ENCODE data around the gene CNKSR2.

CNKSR2 gene

DNA sequence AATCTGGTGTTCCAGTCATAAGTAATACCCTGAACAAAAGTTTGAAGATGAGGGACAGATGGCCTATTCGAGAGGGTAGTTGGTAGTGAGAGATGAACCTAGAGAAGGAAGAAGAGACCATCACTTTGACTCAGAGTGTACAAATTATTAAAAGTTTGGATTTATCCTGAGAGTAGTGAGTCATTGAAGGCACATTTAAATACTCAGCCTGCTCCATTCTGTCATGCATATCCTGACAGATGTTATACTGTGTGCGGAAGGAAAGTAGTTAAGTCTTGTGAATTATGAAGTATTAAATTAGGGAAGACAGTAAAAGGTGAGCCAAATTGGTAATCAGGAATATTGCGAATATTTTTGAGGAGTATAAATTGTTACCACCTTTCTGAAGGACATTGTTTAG, 190.8 kb downstream of the CNKSR2 start:
- no peak for DNase-seq
- in situ Hi-C loops (cut with HindIII; ENCODE audit: low pct_ligation_motif_present, low pct_unique_long_range_greater_than_20kb, low sequenced_read_pairs) = no loop called here

DNA sequence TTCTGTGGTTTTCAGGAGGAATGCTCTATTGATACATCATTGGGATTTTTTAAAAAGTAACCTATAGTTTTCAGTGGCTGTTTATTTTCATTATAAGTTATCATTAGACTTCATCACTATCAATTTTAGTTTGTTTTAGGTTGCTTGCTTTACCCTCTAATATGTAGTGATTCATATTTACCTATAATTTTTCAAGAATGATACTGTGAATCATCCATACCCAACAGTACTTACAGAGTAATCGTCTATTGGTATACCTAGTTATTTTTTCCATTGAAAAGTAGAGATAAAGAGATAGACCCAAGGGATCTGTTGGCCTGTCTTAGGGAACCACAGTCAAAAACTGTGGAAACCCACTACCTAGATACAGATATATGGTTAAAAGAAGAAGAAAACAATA, 200.6 kb downstream of the CNKSR2 start:
- DNase-seq = no peak
- in situ Hi-C loops (cut with HindIII; ENCODE audit: low pct_ligation_motif_present, low pct_unique_long_range_greater_than_20kb, low sequenced_read_pairs) = no loop called here

DNA sequence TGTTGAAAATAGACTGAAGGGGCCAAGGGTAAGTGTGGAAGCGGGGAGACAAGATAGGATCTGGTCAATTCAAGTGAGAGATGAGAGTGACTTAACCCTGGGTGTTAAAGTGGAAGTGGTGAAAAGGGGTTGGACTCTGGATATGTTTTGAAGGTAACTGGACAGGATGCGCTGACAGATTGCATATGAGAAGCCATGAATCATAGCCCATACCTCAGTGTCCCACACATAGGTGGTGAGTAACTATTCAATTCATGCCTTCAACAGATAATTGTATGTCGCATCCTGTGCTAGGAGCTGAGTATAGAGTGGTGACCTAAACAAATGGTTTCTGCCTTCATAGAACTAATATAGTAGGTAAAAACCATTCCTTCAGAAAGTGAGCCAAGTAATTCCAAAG, 207.3 kb downstream of the CNKSR2 start:
- in situ Hi-C loops (cut with HindIII; ENCODE audit: low pct_ligation_motif_present, low pct_unique_long_range_greater_than_20kb, low sequenced_read_pairs) = no loop called here
- DNase-seq = no peak

- in situ Hi-C loops (cut with HindIII; ENCODE audit: low pct_ligation_motif_present, low pct_unique_long_range_greater_than_20kb, low sequenced_read_pairs) = no loop called here
- no peak for DNase-seq
Measured at GRCh38 chrX:21586001-21586400, 211.8 kb downstream of the CNKSR2 start.

- no peak for DNase-seq
- in situ Hi-C loops (cut with HindIII; ENCODE audit: low pct_ligation_motif_present, low pct_unique_long_range_greater_than_20kb, low sequenced_read_pairs) = no loop called here
Measured at GRCh38 chrX:21590012-21590776, 216.0 kb downstream of the CNKSR2 start.

- in situ Hi-C loops (cut with HindIII; ENCODE audit: low pct_ligation_motif_present, low pct_unique_long_range_greater_than_20kb, low sequenced_read_pairs) = no loop called here
- DNase-seq = no peak
Measured at GRCh38 chrX:21606002-21606401, 231.8 kb downstream of the CNKSR2 start.

- in situ Hi-C loops (cut with HindIII; ENCODE audit: low pct_ligation_motif_present, low pct_unique_long_range_greater_than_20kb, low sequenced_read_pairs) = no loop called here
- no peak for DNase-seq
Measured at GRCh38 chrX:21610168-21610567, 235.9 kb downstream of the CNKSR2 start.

DNA sequence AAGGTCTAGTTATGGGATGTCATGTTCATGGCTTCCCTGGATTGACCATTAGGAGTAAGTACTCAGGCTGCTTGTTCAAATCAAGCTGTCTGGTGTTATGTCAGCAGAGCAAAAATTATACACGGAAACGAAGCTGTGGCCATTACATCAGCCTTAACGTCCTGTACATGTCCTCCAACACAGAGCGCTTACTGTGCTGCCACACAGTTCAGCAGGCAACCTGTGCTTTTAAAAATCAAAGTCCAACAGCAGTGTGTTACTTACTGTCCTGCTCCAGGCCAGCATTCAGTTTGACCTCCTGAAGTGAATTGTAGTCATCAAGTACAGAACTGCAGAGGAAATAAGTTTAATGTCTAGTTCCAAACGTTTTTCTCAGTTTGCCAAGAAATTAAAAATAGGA, 237.9 kb downstream of the CNKSR2 start:
- in situ Hi-C loops (cut with HindIII; ENCODE audit: low pct_ligation_motif_present, low pct_unique_long_range_greater_than_20kb, low sequenced_read_pairs) = no loop called here
- no peak for DNase-seq

DNA sequence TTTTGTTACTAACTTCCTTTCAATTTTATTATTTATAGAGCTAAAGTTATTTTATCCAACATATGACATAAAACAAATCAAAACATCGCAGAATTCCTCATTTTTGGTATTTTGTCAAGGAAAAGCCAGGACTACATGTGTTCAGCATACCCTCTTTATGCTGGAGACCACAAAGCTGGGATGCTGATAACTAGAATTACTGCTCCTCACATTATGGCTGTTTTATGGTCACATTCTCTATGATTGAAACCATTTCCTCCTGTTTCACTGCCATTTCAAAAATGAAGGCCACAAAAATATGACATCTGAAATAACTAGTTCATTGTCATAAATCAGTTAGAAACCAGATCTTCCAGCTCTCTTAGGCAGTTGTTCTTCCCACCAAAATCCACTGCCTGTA, 242.2 kb downstream of the CNKSR2 start:
- in situ Hi-C loops (cut with HindIII; ENCODE audit: low pct_ligation_motif_present, low pct_unique_long_range_greater_than_20kb, low sequenced_read_pairs) = no loop called here
- DNase-seq = no peak

DNA sequence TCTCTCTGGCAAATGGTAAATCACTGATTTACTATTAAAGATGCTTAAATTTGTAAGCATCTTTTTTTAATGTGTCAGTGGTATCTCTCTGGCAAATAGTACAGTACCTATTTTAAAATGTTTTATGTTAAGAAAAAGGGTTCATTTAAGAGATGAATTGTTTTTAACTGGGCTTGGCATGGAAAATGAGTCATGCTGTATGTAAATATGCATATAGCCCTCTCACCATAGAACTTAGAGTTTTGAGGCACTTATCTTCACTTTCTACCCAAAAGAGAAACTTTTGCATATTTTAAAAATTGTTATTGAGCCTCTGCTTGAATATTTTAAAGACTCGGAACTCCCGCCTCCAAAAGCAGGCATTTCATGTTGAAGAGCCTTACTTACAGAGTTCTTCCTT, 246.0 kb downstream of the CNKSR2 start:
- no peak for DNase-seq
- in situ Hi-C loops (cut with HindIII; ENCODE audit: low pct_ligation_motif_present, low pct_unique_long_range_greater_than_20kb, low sequenced_read_pairs) = no loop called here

- in situ Hi-C loops (cut with HindIII; ENCODE audit: low pct_ligation_motif_present, low pct_unique_long_range_greater_than_20kb, low sequenced_read_pairs) = no loop called here
- DNase-seq = no peak
Measured at GRCh38 chrX:21623778-21624501, 249.7 kb downstream of the CNKSR2 start.

DNA sequence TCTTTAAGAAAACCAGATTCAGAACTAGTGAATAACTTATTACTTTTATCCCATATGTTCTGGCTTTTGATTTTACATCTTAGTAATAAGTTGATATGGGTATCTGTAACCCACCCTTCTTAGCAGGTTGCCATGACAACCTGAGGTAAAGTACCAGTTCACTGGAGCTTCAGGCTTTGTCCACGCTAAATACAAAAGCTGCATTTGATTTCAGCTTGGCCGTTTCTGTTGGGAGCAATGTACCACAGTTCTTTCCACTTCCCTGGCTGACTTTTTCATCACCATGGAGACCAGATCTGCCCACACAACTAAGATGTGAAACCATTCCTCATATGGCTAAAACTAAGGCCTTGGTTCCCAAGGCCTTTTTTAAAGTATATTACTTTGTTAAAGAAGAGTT, 257.8 kb downstream of the CNKSR2 start:
- no peak for DNase-seq
- in situ Hi-C loops (cut with HindIII; ENCODE audit: low pct_ligation_motif_present, low pct_unique_long_range_greater_than_20kb, low sequenced_read_pairs) = no loop called here

DNA sequence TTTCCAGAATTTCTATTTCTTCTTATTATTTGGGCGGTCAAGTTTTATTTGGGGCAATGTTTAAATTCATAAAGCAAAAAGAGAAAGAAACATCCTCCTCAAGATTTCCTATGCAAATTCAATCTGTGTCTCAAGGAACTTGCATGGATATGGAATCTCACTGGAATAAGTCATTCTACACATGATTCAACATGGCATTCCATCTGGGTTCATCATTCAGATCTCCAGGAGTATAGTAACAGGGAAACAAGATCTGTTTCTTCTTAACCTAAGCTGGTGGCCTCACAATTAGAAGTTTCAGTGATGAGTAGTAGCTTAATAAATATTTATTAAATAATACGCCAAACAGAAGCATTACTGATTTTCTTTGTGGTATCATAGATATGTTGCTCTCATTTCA, 264.1 kb downstream of the CNKSR2 start:
- in situ Hi-C loops (cut with HindIII; ENCODE audit: low pct_ligation_motif_present, low pct_unique_long_range_greater_than_20kb, low sequenced_read_pairs) = no loop called here
- no peak for DNase-seq

- DNase-seq = no peak
- in situ Hi-C loops (cut with HindIII; ENCODE audit: low pct_ligation_motif_present, low pct_unique_long_range_greater_than_20kb, low sequenced_read_pairs) = no loop called here
Measured at GRCh38 chrX:21639775-21640174, 265.6 kb downstream of the CNKSR2 start.

DNA sequence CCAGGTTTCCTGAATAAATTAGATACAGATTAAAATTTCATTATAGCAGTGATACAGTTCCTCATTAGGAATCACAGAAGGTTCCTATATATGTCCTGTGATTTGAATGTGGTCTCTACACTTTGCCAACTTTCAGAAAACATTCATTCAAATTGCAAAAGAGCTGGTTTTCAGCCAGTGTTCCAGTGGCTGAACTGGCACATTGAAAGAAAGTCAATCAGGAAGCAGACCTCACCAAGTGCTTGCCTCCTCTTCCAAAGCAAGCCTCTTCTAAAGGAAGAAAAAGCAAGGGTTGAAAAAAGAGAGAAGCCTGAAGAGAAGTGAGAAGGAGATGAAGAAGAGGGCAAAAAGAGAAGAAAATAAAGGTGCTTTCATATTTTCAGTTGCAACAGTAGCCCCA, 271.2 kb downstream of the CNKSR2 start:
- DNase-seq = no peak
- in situ Hi-C loops (cut with HindIII; ENCODE audit: low pct_ligation_motif_present, low pct_unique_long_range_greater_than_20kb, low sequenced_read_pairs) = no loop called here

DNA sequence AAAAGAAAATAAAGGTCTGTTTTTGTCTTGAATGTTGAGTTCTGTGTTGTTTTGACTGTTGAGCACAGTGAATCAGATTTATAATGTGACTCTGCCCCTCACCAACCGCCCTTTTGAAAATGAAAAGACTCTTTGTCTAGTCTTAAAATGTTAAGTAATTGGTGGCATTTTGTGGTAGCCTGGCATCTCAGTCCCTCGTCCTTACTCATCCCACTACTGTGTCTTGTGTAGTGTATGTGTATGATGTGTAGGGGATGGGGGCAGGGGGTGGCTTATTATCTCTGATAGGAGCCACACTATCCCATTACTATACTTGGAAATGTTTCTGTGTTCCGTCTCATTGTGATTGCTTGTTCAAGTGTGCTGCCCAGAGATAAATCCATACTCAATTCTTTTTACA, 271.7 kb downstream of the CNKSR2 start:
- no peak for DNase-seq
- in situ Hi-C loops (cut with HindIII; ENCODE audit: low pct_ligation_motif_present, low pct_unique_long_range_greater_than_20kb, low sequenced_read_pairs) = no loop called here

DNA sequence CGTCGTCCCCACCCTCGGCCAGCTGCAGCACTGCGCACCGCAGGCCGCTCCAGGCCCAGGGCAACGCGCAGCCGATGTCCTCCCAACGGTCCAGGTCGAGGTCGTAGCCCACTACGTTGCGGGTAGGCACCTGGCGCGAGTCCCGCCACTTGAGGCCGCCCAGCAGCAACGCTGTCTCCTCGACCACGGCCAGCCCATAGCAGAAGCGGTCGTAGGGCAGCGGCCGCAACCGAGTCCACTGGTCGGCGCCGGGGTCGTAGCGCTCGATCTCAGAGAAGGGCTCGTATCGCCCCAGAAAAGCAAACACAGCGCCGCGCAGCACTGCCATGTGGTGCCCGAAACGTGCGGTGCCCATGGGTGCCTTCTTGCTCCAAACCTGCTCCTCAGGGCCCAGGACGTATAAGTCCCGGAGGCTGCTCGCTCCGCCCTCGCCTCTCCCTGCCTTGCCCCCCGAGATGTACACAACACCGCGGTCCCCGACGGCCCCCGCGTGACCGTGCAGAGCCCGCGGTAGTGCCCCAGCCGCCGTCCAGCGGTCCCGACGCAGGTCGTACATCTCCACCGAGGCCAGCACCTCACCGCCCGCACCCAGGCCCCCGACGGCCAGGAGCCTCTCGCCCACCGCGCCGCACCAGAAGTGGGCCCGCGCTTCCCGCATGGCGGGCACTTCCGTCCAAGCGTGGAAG, 281.8 kb downstream of the CNKSR2 start:
- DNase-seq = no peak
- in situ Hi-C loops (cut with HindIII; ENCODE audit: low pct_ligation_motif_present, low pct_unique_long_range_greater_than_20kb, low sequenced_read_pairs) = no loop called here

- in situ Hi-C loops (cut with HindIII; ENCODE audit: low pct_ligation_motif_present, low pct_unique_long_range_greater_than_20kb, low sequenced_read_pairs) = no loop called here
- DNase-seq = no peak
Measured at GRCh38 chrX:21656587-21657317, 282.5 kb downstream of the CNKSR2 start.
